ENCODE results near the gene CDH23. TPM values are rescaled to one million over a fixed set of nuclear protein-coding genes. Genes with fewer than 3 reads are reported as not detected.

The CDH23 gene
- total RNA-seq, 1 experiment from 2014 or later: 0.34 TPM

GRCh38 chr10:71442000-71442399, 45.3 kb downstream of the CDH23 start:
- ChIA-PET POLR2A (no interaction called here), CTCF (no interaction called here)
- Histone ChIP-seq H3K4me3 (ENCODE audit: low read depth, low read length) (no peak overlapping the region), H3K9me3 (no peaks in the 10 kb centered on the region), H3K27me3 (replicated peaks; ENCODE audit: control insufficient read depth, insufficient read depth, low read length) (no peaks in the 10 kb centered on the region; the same call in 1 of the 2 replicates), H3K36me3 (ENCODE audit: control insufficient read depth, insufficient read depth, low read length) (no peaks in the 10 kb centered on the region), H3K4me1 (no peaks in the 10 kb centered on the region)
- no peak overlapping the region for H3K27ac Mint-ChIP-seq (ENCODE audit: unreplicated experiment)
- no peaks in the 10 kb centered on the region for H3K9me3 Mint-ChIP-seq (ENCODE audit: unreplicated experiment)
- no TSS peak for BruUV-seq (replicated peaks)
- DNase-seq: no peak
- H3K4me3 Mint-ChIP-seq (ENCODE audit: unreplicated experiment): no peak overlapping the region
- intact Hi-C loops (cut with micrococcal nuclease; ENCODE audit: unreplicated experiment): no loop called here
- H3K27me3 Mint-ChIP-seq (ENCODE audit: insufficient read depth, unreplicated experiment): peaks cover 18% of the 10 kb centered on the region
- H3K36me3 Mint-ChIP-seq (ENCODE audit: insufficient read depth, unreplicated experiment): no peaks in the 10 kb centered on the region
- H3K4me1 Mint-ChIP-seq (ENCODE audit: low read depth, unreplicated experiment): no peaks in the 10 kb centered on the region
- no peak for TF ChIP-seq CTCF (IDR thresholded peaks at IDR 0.05; ENCODE audit: insufficient read depth in 1 of 2, low read depth in 1 of 2, low read length in 1 of 2, severe bottlenecking in 1 of 2, unreplicated experiment in 1 of 2)

GRCh38 chr10:71442859-71443570, 46.3 kb downstream of the CDH23 start:
- H3K27ac Mint-ChIP-seq (ENCODE audit: unreplicated experiment): no peak overlapping the region
- no peaks in the 10 kb centered on the region for H3K4me1 Mint-ChIP-seq (ENCODE audit: low read depth, unreplicated experiment)

GRCh38 chr10:71443676-71444075, 47.0 kb downstream of the CDH23 start:
- no TSS peak for BruUV-seq (replicated peaks)
- intact Hi-C loops (cut with micrococcal nuclease; ENCODE audit: unreplicated experiment): no loop called here
- Mint-ChIP-seq H3K4me1 (ENCODE audit: low read depth, unreplicated experiment) (no peaks in the 10 kb centered on the region), H3K27ac (ENCODE audit: unreplicated experiment) (no peak overlapping the region), H3K36me3 (ENCODE audit: insufficient read depth, unreplicated experiment) (no peaks in the 10 kb centered on the region), H3K4me3 (ENCODE audit: unreplicated experiment) (no peak overlapping the region), H3K9me3 (ENCODE audit: unreplicated experiment) (no peaks in the 10 kb centered on the region), H3K27me3 (ENCODE audit: insufficient read depth, unreplicated experiment) (peaks cover 18% of the 10 kb centered on the region)
- no peaks in the 10 kb centered on the region for H3K36me3 ChIP-seq (ENCODE audit: control insufficient read depth, insufficient read depth, low read length)
- no peak for DNase-seq
- ChIA-PET CTCF (no interaction called here), POLR2A (interaction anchor here (0.6 to 0.7 kb wide), 2 partner anchors 60 to 124 kb away, joined by 3 read pairs; partner anchors contain the start of gene SLC29A3)
- no peak for TF ChIP-seq CTCF (IDR thresholded peaks at IDR 0.05; ENCODE audit: insufficient read depth in 1 of 2, low read depth in 1 of 2, low read length in 1 of 2, severe bottlenecking in 1 of 2, unreplicated experiment in 1 of 2)
- no peaks in the 10 kb centered on the region for H3K4me1 ChIP-seq
- no peaks in the 10 kb centered on the region for H3K9me3 ChIP-seq
- no peaks in the 10 kb centered on the region; the same call in 1 of the 2 replicates for H3K27me3 ChIP-seq (replicated peaks; ENCODE audit: control insufficient read depth, insufficient read depth, low read length)
- no peak overlapping the region for H3K4me3 ChIP-seq (ENCODE audit: low read depth, low read length)

More at GRCh38 chr10:71442859-71443570, 46.3 kb downstream of the CDH23 start:
- no peak for TF ChIP-seq CTCF (IDR thresholded peaks at IDR 0.05; ENCODE audit: insufficient read depth in 1 of 2, low read depth in 1 of 2, low read length in 1 of 2, severe bottlenecking in 1 of 2, unreplicated experiment in 1 of 2)
- H3K4me3 Mint-ChIP-seq (ENCODE audit: unreplicated experiment): no peak overlapping the region
- H3K27me3 ChIP-seq (replicated peaks; ENCODE audit: control insufficient read depth, insufficient read depth, low read length): no peaks in the 10 kb centered on the region; the same call in 1 of the 2 replicates
- ChIA-PET POLR2A (interaction anchor here (0.7 kb wide), 1 partner anchor 124 kb away, joined by 3 read pairs; the partner anchor contains the start of gene SLC29A3), CTCF (interaction anchor here (0.6 kb wide), 1 partner anchor 1936 kb away, joined by 3 read pairs; no protein-coding TSS in a partner anchor)
- H3K27me3 Mint-ChIP-seq (ENCODE audit: insufficient read depth, unreplicated experiment): peaks cover 18% of the 10 kb centered on the region
- H3K9me3 ChIP-seq: no peaks in the 10 kb centered on the region
- no peaks in the 10 kb centered on the region for H3K36me3 ChIP-seq (ENCODE audit: control insufficient read depth, insufficient read depth, low read length)
- DNase-seq: no peak
- intact Hi-C loops (cut with micrococcal nuclease; ENCODE audit: unreplicated experiment): no loop called here
- BruUV-seq (replicated peaks): no TSS peak
- H3K9me3 Mint-ChIP-seq (ENCODE audit: unreplicated experiment): no peaks in the 10 kb centered on the region
- H3K36me3 Mint-ChIP-seq (ENCODE audit: insufficient read depth, unreplicated experiment): no peaks in the 10 kb centered on the region
- no peak overlapping the region for H3K4me3 ChIP-seq (ENCODE audit: low read depth, low read length)
- no peaks in the 10 kb centered on the region for H3K4me1 ChIP-seq

All from Caco-2 (cell line).